Stimulated activated naive CD8-positive, alpha-beta T cell treated with anti-CD3 and anti-CD28 coated beads, Interleukin-15, Interleukin-2, amounts not matched to agents 100 ng/mL and 50 ng/mL, for 24 hours (primary cell): ENCODE measurements around the gene TMEM244.
"Not testable (repeated sequence)": the region's sequence is repeated elsewhere in the genome, so short reads cannot be mapped to it uniquely, and the experiment has no call there.

Source experiments
- H3K27ac Mint-ChIP-seq: one replicate; pipeline ENCODE4 v1.8.0; 2021; ENCODE audit warnings: mild to moderate bottlenecking, mixed read lengths
- H3K27me3 Mint-ChIP-seq: one replicate; pipeline ENCODE4 v1.8.0; 2021; ENCODE audit warnings: mixed read lengths
- H3K36me3 Mint-ChIP-seq: one replicate; pipeline ENCODE4 v1.8.0; 2021; ENCODE audit warnings: low read depth, mixed read lengths
- H3K4me1 Mint-ChIP-seq: one replicate; pipeline ENCODE4 v1.8.0; 2021; ENCODE audit warnings: low read depth, mixed read lengths
- H3K4me3 Mint-ChIP-seq: one replicate; pipeline ENCODE4 v1.8.0; 2021; ENCODE audit warnings: mild to moderate bottlenecking, mixed read lengths
- H3K9me3 Mint-ChIP-seq: one replicate; pipeline ENCODE4 v1.8.0; 2021; ENCODE audit warnings: mixed read lengths

The TMEM244 gene

GRCh38 chr6:129849456-129849855 is 11.7 kb downstream of the TMEM244 start:
- Mint-ChIP-seq H3K36me3 (no peaks in the 10 kb centered on the region), H3K27me3 (no peaks in the 10 kb centered on the region), H3K4me3 (no peak overlapping the region), H3K9me3 (no peaks in the 10 kb centered on the region), H3K27ac (no peak overlapping the region), H3K4me1 (peaks cover 6% of the 10 kb centered on the region)

DNA sequence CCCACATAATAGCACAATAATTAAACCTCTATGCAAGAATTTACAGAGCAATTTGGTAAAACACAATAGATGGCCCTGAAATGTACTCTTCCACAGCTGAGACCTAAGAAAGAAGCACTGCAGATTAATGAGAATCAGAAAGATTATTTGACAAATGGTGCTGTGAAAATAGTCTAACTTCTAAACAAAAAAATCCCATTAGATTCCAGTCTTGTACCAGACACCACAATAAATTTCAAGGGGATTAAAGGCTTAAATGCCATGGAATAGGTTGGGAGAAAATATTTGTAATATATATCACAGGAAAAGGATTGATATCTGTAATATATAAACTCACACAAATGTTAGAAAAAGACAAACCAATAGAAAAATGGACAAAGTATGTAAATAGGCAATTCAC is 14.4 kb downstream of the TMEM244 start:
- Mint-ChIP-seq H3K4me1 (peaks cover under 1% of the 10 kb centered on the region), H3K27ac (no peak overlapping the region), H3K36me3 (no peaks in the 10 kb centered on the region), H3K27me3 (peaks cover 5% of the 10 kb centered on the region), H3K9me3 (no peaks in the 10 kb centered on the region), H3K4me3 (no peak overlapping the region)

DNA sequence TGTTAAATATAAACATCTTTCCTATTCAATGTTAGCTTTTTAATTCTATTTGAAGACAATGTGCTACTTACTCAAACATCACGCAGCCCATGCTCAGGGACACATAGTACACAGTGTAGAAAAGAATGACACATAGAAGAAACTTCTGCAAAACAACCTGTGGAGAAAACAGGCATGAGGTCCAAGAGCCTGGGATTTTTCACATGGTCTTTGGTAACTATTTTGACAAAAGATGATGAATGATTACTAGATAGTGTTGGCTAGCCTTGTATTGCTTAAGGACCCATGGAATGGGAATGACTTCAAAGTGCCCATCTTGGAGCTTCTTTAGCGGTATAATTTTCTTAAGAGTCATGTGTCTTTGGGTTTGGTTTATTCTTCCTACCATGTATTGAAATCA is 15.4 kb downstream of the TMEM244 start:
- Mint-ChIP-seq H3K4me3 (no peak overlapping the region), H3K36me3 (no peaks in the 10 kb centered on the region), H3K27ac (no peak overlapping the region), H3K9me3 (no peaks in the 10 kb centered on the region), H3K27me3 (peaks cover 7% of the 10 kb centered on the region), H3K4me1 (no peaks in the 10 kb centered on the region)

GRCh38 chr6:129844118-129844891 is 16.8 kb downstream of the TMEM244 start:
- Mint-ChIP-seq H3K9me3 (no peaks in the 10 kb centered on the region), H3K27ac (no peak overlapping the region), H3K4me3 (no peak overlapping the region), H3K27me3 (peaks cover 7% of the 10 kb centered on the region), H3K4me1 (no peaks in the 10 kb centered on the region), H3K36me3 (no peaks in the 10 kb centered on the region)

DNA sequence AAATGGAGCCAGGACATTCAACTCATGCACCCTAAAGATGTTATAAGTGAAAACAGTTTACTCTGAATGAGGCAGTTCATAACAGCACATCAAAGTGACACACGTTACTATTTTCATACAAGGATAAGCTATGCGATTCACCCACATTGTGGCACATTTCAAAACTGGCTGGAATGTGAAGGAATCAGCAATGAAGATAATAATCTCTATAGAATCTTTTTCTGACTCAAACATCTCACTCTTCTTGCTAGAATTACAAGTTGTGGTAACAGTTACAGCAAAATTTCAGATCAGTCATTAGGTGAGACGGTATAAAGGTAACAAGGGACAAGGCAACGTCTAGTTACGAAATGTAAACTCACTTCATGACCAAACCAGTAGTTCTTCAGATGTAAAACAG is 17.5 kb downstream of the TMEM244 start:
- Mint-ChIP-seq H3K9me3 (no peaks in the 10 kb centered on the region), H3K27ac (no peak overlapping the region), H3K4me3 (no peak overlapping the region), H3K36me3 (no peaks in the 10 kb centered on the region), H3K27me3 (peaks cover 7% of the 10 kb centered on the region), H3K4me1 (no peaks in the 10 kb centered on the region)

DNA sequence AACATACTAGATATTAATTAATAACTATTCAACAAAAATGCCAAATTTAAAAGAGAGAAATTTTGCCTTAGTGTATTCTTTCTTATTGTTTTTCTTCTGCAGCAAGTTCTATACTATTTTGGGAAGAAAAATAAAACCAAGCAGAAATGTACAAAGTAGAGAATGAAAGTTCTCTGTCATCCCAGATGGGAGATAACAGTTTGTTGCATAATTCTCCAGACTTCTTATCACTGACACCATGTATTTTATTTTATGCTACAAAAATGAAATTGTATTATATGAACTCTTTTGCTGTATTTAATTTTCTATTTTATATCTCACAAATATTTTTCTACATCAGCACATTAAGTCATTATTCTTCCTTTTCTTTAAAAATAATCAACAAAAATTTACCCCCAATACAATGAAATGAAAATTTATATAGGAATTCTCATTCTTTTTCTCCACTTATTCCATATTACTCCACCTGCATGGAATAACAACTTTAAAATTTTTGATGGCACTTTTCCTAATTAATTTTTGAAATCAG is 18.2 kb downstream of the TMEM244 start:
- Mint-ChIP-seq H3K27ac (no peak overlapping the region), H3K4me1 (no peaks in the 10 kb centered on the region), H3K9me3 (peaks cover 5% of the 10 kb centered on the region), H3K36me3 (no peaks in the 10 kb centered on the region), H3K27me3 (peaks cover 7% of the 10 kb centered on the region), H3K4me3 (no peak overlapping the region)

DNA sequence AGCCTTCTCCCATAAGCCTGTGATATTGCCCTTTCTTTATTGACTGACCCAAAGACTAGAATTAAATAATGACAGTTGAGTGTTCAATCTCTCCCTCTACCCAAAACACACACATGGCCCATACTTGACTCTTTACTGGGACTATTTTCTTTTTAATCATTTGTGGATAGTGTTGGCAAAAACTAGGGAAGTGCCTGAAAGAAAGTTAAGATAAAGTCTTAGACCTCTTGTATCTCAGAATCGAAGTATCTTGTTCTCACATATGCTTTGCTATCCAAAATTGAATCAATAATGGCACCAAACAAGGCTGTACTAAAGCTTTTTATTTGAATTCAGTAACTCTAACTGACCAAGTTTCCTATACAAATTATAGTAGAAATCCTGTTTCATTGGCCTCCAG is 19.0 kb downstream of the TMEM244 start:
- H3K36me3 Mint-ChIP-seq = no peaks in the 10 kb centered on the region
- H3K9me3 Mint-ChIP-seq = peaks cover 5% of the 10 kb centered on the region

DNA sequence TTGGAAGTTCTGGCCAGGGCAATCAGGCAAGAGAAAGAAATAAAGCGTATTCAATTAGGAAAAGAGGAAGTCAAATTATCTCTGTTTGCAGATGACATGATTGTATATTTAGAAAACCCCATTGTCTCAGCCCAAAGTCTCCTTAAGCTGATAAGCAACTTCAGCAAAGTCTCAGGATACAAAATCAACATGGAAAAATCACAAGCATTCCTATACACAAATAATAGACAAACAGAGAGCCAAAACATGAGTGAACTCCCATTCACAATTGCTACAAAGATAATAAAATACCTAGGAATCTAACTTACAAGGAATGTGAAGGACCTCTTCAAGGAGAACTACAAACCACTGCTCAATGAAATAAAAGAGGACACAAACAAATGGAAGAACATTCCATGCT is 21.6 kb downstream of the TMEM244 start:
- not testable (repeated sequence) for H3K27ac Mint-ChIP-seq, H3K36me3 Mint-ChIP-seq, H3K9me3 Mint-ChIP-seq, H3K4me3 Mint-ChIP-seq, H3K4me1 Mint-ChIP-seq, H3K27me3 Mint-ChIP-seq

More for the DNA sequence above, 19.0 kb downstream of the TMEM244 start:
- no peaks in the 10 kb centered on the region for H3K4me1 Mint-ChIP-seq
- no peak overlapping the region for H3K27ac Mint-ChIP-seq
- no peak overlapping the region for H3K4me3 Mint-ChIP-seq
- peaks cover 7% of the 10 kb centered on the region for H3K27me3 Mint-ChIP-seq

DNA sequence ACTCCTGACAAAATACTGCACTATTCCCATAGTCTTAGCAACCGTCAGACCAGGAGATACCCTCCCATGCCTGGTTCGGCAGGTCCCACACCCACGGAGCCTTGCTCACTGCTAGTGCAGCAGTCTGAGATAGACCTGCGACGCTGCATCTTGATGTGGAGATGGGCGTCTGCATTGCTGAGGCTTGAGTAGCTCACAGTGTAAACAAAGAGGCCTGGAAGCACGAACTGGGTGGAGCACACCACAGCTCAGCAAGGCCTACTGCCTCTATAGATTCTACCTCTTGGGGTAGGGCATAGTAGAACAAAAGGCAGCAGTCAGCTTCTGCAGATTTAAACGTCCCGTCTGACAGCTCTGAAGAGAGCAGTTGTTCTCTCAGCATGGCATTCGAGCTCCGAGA is 25.4 kb downstream of the TMEM244 start:
- Mint-ChIP-seq H3K4me1 (no peaks in the 10 kb centered on the region), H3K4me3 (no peak overlapping the region), H3K27ac (no peak overlapping the region), H3K9me3 (peaks cover 5% of the 10 kb centered on the region), H3K36me3 (no peaks in the 10 kb centered on the region), H3K27me3 (no peaks in the 10 kb centered on the region)

DNA sequence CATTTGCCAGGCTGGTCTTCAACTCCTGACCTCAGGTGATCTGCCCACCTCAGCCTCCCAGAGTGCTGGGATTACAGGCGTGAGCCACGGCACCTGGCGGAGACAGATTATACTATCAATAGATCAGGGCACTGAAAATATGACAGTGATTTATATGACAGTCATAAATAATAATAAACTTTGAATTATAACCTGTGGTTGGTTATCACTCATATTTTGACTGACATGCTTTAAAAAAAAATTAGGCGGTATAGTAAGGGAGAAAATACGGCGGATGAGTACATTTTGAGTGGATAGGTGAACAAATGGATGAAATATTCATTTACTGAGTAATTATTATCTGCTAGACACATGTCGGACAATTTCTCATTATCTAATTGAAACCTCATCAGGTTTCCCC is 28.8 kb downstream of the TMEM244 start:
- no peaks in the 10 kb centered on the region for H3K36me3 Mint-ChIP-seq
- H3K9me3 Mint-ChIP-seq = no peaks in the 10 kb centered on the region
- H3K27ac Mint-ChIP-seq = no peak overlapping the region
- H3K4me1 Mint-ChIP-seq = no peaks in the 10 kb centered on the region
- H3K27me3 Mint-ChIP-seq = no peaks in the 10 kb centered on the region
- H3K4me3 Mint-ChIP-seq = no peak overlapping the region

DNA sequence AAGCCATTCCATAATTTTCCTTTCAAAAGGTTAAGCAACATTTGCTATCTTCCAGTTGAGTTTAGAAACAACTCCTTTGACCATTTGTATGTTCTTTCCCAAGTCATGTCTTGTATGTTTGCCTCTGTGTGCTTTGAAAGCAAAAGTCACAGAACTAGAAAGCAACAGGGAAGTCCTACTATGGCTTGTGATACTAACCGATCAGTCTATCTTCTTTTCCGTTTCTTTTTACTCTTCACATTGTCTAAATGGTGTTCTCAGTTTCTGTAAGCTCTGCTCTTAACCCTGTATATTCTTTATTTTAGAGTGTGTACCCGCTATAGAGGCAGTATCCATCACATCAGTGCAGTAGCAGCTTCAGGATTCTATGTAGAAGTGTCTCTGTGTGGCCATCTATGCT is 32.9 kb downstream of the TMEM244 start:
- Mint-ChIP-seq H3K36me3 (no peaks in the 10 kb centered on the region), H3K27me3 (peaks cover 4% of the 10 kb centered on the region), H3K27ac (no peak overlapping the region), H3K4me3 (no peak overlapping the region), H3K4me1 (no peaks in the 10 kb centered on the region), H3K9me3 (no peaks in the 10 kb centered on the region)

GRCh38 chr6:129818251-129818650 is 42.9 kb downstream of the TMEM244 start:
- Mint-ChIP-seq H3K27ac (no peak overlapping the region), H3K36me3 (no peaks in the 10 kb centered on the region), H3K4me3 (no peak overlapping the region), H3K4me1 (peaks cover 3% of the 10 kb centered on the region), H3K9me3 (no peaks in the 10 kb centered on the region), H3K27me3 (peaks cover 16% of the 10 kb centered on the region)

- Mint-ChIP-seq H3K9me3 (no peaks in the 10 kb centered on the region), H3K27ac (no peak overlapping the region), H3K4me1 (peaks cover 3% of the 10 kb centered on the region), H3K27me3 (peaks cover 16% of the 10 kb centered on the region), H3K4me3 (no peak overlapping the region), H3K36me3 (no peaks in the 10 kb centered on the region)
These were observed 43.3 kb downstream of the TMEM244 start for GRCh38 chr6:129817821-129818220.

DNA sequence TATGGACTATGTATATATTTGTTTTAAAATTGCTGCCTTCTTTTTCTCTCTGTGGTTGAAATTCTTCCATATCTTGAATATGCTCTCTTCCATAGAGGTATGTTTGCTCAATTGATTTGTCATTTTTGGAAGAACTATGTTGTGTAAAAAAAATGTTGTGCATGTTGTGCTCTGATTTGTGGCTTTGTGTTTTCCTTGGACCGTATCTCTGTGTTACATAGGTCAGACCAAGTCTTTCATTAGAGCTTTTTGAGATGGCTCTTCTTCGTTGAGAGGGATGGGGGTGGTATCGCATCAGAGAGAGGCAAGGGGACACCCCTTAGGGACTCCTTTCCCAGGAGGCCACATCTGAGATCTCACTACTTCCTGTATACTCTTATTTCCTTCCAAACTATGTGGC is 43.8 kb downstream of the TMEM244 start:
- Mint-ChIP-seq H3K36me3 (no peaks in the 10 kb centered on the region), H3K4me1 (peaks cover 3% of the 10 kb centered on the region), H3K27me3 (peaks cover 16% of the 10 kb centered on the region)

GRCh38 chr6:129812145-129812777 is 48.9 kb downstream of the TMEM244 start:
- H3K36me3 Mint-ChIP-seq = no peaks in the 10 kb centered on the region
- H3K27ac Mint-ChIP-seq = no peak overlapping the region
- peaks cover 4% of the 10 kb centered on the region for H3K9me3 Mint-ChIP-seq
- H3K4me1 Mint-ChIP-seq = peaks cover under 1% of the 10 kb centered on the region
- peaks cover 13% of the 10 kb centered on the region for H3K27me3 Mint-ChIP-seq
- H3K4me3 Mint-ChIP-seq = no peak overlapping the region

More for the DNA sequence above, 43.8 kb downstream of the TMEM244 start:
- no peaks in the 10 kb centered on the region for H3K9me3 Mint-ChIP-seq
- no peak overlapping the region for H3K4me3 Mint-ChIP-seq
- H3K27ac Mint-ChIP-seq = no peak overlapping the region
